Measurements from ENCODE around the gene ITGB7.

DNA sequence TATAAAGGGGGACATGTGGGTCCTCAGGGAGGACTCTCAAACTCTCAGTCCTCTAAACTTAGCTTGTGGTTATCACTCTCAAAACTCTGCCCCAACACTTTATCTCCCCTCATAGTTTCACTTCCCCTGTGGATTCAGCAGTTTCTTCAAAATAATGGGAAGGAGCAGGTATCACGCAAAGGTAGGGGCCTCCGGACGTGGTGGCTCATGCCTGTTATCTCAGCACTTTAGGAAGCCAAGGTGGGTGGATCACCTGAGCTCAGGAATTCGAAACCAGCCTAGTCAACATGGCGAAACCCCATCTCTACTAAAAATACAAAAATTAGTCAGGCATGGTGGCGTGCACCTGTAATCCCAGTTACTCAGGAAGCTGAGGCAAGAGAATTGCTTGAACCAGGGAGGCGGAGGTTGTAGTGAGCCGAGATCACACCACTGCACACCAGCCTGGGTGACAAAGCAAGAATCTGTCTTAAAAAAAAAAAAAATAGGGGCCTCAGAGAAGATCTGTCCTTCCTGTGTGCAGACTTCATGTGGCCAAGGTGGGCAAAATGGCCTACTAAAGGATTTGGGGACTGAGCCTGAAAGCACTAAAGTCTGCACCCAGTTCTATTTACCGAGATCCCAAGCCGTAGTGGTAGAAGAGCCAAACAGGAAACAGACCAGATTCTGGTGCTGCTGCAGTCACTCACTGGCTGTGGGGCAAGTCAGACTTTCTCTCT, 6.4 kb downstream of the ITGB7 start:
- TF ChIP-seq, protein P1, sequence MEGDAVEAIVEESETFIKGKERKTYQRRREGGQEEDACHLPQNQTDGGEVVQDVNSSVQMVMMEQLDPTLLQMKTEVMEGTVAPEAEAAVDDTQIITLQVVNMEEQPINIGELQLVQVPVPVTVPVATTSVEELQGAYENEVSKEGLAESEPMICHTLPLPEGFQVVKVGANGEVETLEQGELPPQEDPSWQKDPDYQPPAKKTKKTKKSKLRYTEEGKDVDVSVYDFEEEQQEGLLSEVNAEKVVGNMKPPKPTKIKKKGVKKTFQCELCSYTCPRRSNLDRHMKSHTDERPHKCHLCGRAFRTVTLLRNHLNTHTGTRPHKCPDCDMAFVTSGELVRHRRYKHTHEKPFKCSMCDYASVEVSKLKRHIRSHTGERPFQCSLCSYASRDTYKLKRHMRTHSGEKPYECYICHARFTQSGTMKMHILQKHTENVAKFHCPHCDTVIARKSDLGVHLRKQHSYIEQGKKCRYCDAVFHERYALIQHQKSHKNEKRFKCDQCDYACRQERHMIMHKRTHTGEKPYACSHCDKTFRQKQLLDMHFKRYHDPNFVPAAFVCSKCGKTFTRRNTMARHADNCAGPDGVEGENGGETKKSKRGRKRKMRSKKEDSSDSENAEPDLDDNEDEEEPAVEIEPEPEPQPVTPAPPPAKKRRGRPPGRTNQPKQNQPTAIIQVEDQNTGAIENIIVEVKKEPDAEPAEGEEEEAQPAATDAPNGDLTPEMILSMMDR (IDR thresholded peaks at IDR 0.05; ENCODE audit: insufficient read depth, low read depth, low read length): no peak
- TF ChIP-seq EZH2 (IDR thresholded peaks at IDR 0.05; ENCODE audit: insufficient read depth, low read length): no peak

Measured in astrocyte (in vitro differentiated cells and primary cell).